ENCODE measurements around the gene EXOG.

GRCh38 chr3:38561746-38562466, 65.8 kb downstream of the EXOG start:
- TF ChIP-seq POLR2A (IDR thresholded peaks at IDR 0.05) (no peak), CTCF (IDR thresholded peaks at IDR 0.05 in 8 of 11, conservative IDR thresholded peaks at IDR 0.05 in 3 of 11) (no peak)

All from spleen (tissue), 7 donors.